ENCODE measurements around the gene ARL5A.

GRCh38 chr2:151803811-151804210 lies 24.4 kb downstream of the ARL5A start:
- TF ChIP-seq CTCF (IDR thresholded peaks at IDR 0.05) (no peak), POLR2A (IDR thresholded peaks at IDR 0.05) (no peak), EP300 (IDR thresholded peaks at IDR 0.05) (no peak)

All from stomach (tissue), 4 donors.